ENCODE data around the gene ZER1.

ZER1 gene

DNA sequence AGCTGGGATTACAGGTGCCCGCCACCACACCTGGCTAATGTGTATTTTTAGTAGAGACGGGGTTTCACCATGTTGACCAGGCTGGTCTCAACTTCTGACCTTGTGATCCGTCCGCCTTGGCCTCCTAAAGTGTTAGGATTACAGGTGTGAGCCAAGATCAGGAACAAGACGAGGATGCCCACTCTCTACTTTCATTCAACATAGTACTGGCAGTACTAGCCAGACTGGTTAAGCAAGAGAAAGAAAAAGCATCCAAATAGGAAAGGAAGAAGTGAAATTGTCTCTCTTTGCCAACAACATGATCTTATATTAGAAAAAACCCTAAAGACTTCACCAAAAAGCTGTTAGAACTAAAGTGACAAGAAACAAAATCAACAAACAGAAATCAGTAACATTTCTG lies 39.1 kb upstream of the ZER1 start:
- TF ChIP-seq, protein P1, sequence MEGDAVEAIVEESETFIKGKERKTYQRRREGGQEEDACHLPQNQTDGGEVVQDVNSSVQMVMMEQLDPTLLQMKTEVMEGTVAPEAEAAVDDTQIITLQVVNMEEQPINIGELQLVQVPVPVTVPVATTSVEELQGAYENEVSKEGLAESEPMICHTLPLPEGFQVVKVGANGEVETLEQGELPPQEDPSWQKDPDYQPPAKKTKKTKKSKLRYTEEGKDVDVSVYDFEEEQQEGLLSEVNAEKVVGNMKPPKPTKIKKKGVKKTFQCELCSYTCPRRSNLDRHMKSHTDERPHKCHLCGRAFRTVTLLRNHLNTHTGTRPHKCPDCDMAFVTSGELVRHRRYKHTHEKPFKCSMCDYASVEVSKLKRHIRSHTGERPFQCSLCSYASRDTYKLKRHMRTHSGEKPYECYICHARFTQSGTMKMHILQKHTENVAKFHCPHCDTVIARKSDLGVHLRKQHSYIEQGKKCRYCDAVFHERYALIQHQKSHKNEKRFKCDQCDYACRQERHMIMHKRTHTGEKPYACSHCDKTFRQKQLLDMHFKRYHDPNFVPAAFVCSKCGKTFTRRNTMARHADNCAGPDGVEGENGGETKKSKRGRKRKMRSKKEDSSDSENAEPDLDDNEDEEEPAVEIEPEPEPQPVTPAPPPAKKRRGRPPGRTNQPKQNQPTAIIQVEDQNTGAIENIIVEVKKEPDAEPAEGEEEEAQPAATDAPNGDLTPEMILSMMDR (conservative IDR thresholded peaks at IDR 0.05; ENCODE audit: low read length) = no peak
- DNase-seq (ENCODE audit: low read depth) = no peak
- no peak overlapping the region for H3K4me3 ChIP-seq (ENCODE audit: low read length)

DNA sequence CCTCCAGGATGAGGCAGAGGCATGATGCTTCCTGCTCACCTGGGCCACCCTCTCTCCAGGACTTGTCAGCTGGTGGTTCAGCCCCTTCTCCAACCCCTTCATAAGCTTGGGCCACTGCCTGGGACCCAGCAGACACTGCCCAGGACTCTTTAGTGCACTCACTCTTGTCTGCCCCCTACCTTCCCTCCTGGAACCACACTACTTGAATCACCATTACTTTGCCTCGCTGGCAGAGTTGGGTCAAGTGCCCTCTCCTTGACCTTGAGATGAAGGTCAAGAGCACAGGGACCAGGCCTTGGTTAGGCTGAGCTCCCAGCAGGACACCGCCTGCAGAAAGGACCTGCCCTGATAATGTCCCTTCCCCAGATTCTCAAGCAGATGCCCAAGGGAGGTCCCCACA lies 38.1 kb upstream of the ZER1 start:
- DNase-seq (ENCODE audit: low read depth) = no peak
- TF ChIP-seq, protein P1 (conservative IDR thresholded peaks at IDR 0.05; ENCODE audit: low read length) = no peak
- no peak overlapping the region for H3K4me3 ChIP-seq (ENCODE audit: low read length)

DNA sequence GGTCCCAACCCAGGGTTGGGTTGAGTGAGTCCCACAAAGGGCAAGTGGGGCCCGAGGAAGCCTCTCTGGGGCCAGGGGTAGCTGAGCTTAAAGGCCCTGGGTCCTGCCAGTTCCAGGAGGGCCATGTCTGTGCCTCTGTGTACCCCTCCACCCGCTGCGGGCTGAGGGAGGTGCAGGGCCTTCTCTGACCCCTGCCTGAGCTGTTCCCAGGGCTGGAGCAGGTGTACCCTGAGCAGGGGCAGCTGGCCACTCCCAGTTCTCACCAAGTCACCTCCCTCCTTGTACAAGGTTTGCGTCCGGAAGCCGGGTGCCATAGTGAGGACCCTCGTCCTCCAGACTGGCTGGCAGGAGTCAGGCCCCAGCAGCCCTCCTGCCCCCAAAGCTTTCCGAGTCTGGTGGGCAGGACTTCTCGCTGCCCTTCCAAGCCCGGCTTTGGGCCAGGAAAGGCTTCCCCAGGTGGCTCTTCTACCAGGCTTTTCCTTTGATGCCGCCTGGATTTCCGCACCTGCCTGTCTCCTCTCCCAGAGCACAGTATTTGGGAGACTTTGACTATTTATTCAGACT lies 37.4 kb upstream of the ZER1 start:
- no peak for DNase-seq (ENCODE audit: low read depth)
- no peak overlapping the region for H3K4me3 ChIP-seq (ENCODE audit: low read length)
- TF ChIP-seq, protein P1 (conservative IDR thresholded peaks at IDR 0.05; ENCODE audit: low read length) = no peak

DNA sequence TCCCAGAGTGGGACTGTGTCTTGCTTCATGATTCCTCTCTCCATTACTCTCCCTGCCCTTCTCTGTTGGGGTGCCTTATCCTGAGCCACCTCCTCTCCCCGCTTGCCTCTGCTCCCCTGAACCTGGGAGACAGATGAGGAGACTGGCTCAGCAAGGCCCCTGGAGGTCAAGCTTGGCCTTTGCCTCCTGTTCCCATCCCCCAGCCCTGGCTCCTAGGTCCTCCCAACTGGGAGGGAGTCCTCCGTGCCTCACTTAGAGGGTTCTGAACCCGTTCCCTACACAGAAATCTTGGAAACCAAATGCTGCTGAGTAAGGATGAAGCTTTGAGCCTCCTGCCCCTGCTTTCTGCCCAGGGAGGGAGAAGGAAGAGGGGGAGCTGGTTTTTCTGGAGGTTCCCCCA lies 36.8 kb upstream of the ZER1 start:
- TF ChIP-seq, protein P1 (conservative IDR thresholded peaks at IDR 0.05; ENCODE audit: low read length) = no peak
- H3K4me3 ChIP-seq (ENCODE audit: low read length) = no peak overlapping the region
- DNase-seq (ENCODE audit: low read depth) = no peak

DNA sequence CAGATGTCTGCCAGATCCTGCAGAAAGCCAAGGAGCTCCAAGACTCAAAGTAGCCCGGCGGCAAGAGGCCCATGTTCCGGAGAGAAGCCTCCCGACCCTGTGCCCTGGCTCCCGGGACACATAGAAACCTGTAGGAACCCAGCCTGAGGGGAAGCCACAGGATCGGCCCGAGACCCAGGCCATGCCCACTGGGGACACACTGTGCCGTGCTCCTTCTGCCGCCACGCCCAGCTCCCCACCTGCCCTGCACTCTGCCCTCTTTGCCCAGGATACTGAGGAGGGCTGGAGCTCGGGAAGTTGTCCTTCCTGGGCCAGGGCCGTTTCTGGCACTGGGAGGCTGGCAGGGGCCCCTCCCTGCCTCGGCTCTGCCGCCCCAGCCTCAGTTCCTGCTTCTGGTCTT lies 36.1 kb upstream of the ZER1 start:
- DNase-seq (ENCODE audit: low read depth) = no peak
- no peak overlapping the region for H3K4me3 ChIP-seq (ENCODE audit: low read length)
- TF ChIP-seq, protein P1 (conservative IDR thresholded peaks at IDR 0.05; ENCODE audit: low read length) = no peak

DNA sequence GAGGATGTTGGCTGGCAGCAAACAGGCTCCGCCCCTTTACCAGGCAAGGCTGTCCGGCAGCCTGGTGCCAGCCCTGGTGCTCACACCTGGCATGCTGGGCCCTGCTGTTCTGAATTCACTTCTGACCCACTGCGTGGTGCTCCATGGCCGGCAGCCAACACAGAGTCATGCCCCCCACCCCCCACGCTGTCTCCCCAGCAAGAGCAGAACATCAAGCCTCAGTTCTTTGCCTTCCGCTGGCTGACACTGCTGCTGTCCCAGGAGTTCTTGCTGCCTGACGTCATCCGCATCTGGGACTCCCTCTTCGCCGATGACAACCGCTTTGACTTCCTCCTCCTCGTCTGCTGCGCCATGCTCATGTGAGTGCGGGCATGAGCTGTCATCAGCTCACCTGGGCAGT lies 33.9 kb upstream of the ZER1 start:
- DNase-seq (ENCODE audit: low read depth) = no peak
- TF ChIP-seq, protein P1 (conservative IDR thresholded peaks at IDR 0.05; ENCODE audit: low read length) = no peak
- no peak overlapping the region for H3K4me3 ChIP-seq (ENCODE audit: low read length)

DNA sequence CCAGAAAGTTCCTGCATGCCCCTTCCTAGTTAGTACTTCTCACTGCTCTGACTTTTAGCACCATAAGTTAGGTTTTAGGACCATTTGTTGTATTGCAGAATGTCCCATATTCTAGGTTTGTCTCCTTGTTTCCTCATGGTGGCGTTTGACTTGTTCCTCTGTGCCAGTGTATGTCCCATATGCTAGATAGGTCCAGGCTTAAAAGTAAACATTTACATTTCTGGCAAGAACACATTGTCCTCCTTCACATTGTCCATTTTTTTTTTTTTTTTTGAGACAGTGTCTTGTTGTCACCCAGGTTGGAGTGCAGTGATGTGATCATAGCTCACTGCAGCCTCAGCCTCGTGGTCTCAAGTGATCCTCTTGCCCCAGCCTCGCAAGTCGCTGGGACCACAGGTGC lies 30.8 kb upstream of the ZER1 start:
- no peak for DNase-seq (ENCODE audit: low read depth)
- TF ChIP-seq, protein P1 (conservative IDR thresholded peaks at IDR 0.05; ENCODE audit: low read length) = no peak
- no peak overlapping the region for H3K4me3 ChIP-seq (ENCODE audit: low read length)
